ENCODE measurements around the gene CCDC61. TPM values are rescaled to one million over a fixed set of nuclear protein-coding genes. Genes with fewer than 3 reads are reported as not detected.

CCDC61 gene
- total and polyA plus RNA-seq, 2 donors, result 3.2 to 19.6 TPM

GRCh38 chr19:46016426-46017094 is 21.3 kb downstream of the CCDC61 start:
- no peak for DNase-seq (ENCODE audit: extremely low spot score)
- Histone ChIP-seq H3K4me1 (ENCODE audit: insufficient read depth) (peaks cover 3% of the 10 kb centered on the region), H3K36me3 (ENCODE audit: insufficient read depth) (no peaks in the 10 kb centered on the region), H3K27ac (ENCODE audit: low read depth) (no peak overlapping the region), H3K4me3 (ENCODE audit: low read depth, low read length) (peak overlapping the region; percentile 53)
- 1% methylated on average over 48 of the region's 48 CpGs for WGBS

DNA sequence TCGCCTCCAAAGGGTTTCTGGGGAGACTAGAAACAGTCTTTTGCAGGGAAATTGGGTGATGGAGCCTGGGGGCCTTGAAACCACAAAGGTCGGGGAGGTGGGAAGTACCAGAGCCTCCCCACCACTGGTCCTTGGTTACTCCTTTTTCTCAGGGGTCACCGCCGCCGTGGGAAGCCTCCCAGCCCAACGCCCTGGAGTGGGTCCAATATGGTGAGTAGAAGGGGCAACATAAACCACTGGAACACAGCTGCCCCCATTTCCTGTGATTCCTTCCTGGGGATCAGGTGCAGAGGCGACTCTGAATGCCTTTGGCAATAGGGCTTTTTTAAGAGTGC is 21.8 kb downstream of the CCDC61 start:
- H3K36me3 ChIP-seq (ENCODE audit: insufficient read depth), result no peaks in the 10 kb centered on the region
- no peak overlapping the region for H3K27ac ChIP-seq (ENCODE audit: low read depth)
- no peak for DNase-seq (ENCODE audit: extremely low spot score)
- peaks cover 3% of the 10 kb centered on the region for H3K4me1 ChIP-seq (ENCODE audit: insufficient read depth)
- WGBS, result 52% methylated on average over 7 of the region's 7 CpGs
- H3K4me3 ChIP-seq (ENCODE audit: low read depth, low read length), result no peak overlapping the region

DNA sequence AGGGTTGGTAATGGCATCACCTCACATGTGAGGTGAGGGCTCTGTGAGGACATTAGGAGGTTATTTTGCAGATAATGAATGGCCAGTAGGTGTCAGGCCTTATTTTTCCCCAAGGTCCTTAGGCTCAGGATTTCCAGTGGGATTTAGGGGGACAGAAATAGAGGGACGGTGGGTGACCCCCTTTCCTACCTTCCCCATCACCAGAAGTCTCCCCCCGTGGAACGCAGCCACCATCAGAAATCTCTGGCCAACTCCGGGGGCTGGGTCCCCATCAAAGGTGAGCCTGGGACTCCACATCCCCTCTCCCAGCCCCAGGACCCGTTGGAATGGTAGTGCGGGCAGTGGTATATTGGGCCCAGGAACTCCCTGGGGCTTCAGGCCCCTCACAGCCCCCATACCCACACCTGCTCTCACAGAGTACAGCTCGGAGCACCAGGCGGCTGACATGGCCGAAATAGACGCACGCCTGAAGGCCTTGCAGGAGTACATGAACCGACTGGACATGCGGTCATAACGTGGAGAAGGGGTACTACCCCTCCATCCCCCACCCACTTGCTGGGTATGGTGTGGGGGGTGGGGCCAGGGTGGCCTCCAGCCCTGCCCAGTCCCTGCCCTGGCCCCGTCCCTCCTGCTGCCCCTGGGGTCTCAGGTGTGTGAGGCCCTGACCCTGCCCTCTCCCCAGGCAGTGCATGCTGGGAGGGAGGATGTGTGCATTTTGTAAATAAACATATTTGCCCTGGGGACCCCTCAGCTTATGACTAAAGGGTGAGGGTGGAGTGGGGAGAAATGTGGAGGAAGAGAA is 22.8 kb downstream of the CCDC61 start:
- 95% methylated on average over 15 of the region's 15 CpGs for WGBS
- DNase-seq (ENCODE audit: extremely low spot score), result no peak
- Histone ChIP-seq H3K27ac (ENCODE audit: low read depth) (no peak overlapping the region), H3K4me3 (ENCODE audit: low read depth, low read length) (no peak overlapping the region), H3K36me3 (ENCODE audit: insufficient read depth) (no peaks in the 10 kb centered on the region), H3K4me1 (ENCODE audit: insufficient read depth) (peaks cover 3% of the 10 kb centered on the region)

- DNase-seq (ENCODE audit: extremely low spot score), result no peak
- H3K27ac ChIP-seq (ENCODE audit: low read depth), result no peak overlapping the region
- 93% methylated on average over 10 of the region's 10 CpGs for WGBS
These were observed 23.5 kb downstream of the CCDC61 start for GRCh38 chr19:46018729-46019251.

DNA sequence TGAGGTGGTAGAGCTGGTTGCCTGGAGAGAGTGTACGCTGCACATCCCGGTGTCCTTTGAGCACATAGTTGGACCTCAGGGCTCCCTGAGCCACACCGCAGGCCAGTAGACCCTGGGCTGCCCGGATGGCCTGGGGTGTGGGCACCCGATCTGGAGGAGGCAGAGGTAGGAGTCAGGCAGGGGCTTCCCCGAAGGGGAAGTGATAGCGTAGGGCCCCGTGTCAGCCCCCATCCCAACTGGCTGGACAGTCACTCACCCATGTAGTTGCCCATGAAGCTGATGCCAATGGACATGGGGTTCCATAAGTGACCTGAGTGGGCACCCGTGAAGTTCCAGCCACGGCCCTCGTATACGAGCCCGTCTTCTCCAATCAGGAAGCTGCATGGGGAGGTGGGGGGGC is 24.0 kb downstream of the CCDC61 start:
- DNase-seq (ENCODE audit: extremely low spot score), result no peak
- Histone ChIP-seq H3K4me3 (ENCODE audit: low read depth, low read length) (no peak overlapping the region), H3K27ac (ENCODE audit: low read depth) (no peak overlapping the region), H3K36me3 (ENCODE audit: insufficient read depth) (no peaks in the 10 kb centered on the region), H3K4me1 (ENCODE audit: insufficient read depth) (peaks cover 3% of the 10 kb centered on the region)
- 92% methylated on average over 13 of the region's 13 CpGs for WGBS

More at GRCh38 chr19:46018729-46019251, 23.5 kb downstream of the CCDC61 start:
- Histone ChIP-seq H3K4me3 (ENCODE audit: low read depth, low read length) (no peak overlapping the region), H3K36me3 (ENCODE audit: insufficient read depth) (no peaks in the 10 kb centered on the region), H3K4me1 (ENCODE audit: insufficient read depth) (peaks cover 3% of the 10 kb centered on the region)

DNA sequence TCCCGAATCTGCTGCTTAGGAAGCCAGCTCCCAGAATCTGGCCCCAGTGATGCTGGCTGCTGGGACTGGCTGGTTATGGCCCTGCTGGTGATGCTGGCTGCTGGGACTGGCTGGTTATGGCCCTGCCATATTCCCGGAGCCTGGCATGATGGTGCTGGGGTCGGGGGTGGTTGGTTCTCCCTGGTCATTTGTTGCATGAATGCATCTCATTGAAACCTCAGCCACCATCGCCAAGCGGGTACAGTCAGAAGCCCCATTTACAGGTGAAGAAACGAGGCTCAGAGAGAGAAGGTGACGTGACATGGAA is 25.5 kb downstream of the CCDC61 start:
- Histone ChIP-seq H3K27ac (ENCODE audit: low read depth) (no peak overlapping the region), H3K4me1 (ENCODE audit: insufficient read depth) (no peaks in the 10 kb centered on the region), H3K4me3 (ENCODE audit: low read depth, low read length) (no peak overlapping the region), H3K36me3 (ENCODE audit: insufficient read depth) (no peaks in the 10 kb centered on the region)
- WGBS, result 88% methylated on average over 7 of the region's 7 CpGs
- DNase-seq (ENCODE audit: extremely low spot score), result no peak

GRCh38 chr19:46021531-46022041 is 26.3 kb downstream of the CCDC61 start:
- Histone ChIP-seq H3K4me1 (ENCODE audit: insufficient read depth) (no peaks in the 10 kb centered on the region), H3K36me3 (ENCODE audit: insufficient read depth) (no peaks in the 10 kb centered on the region), H3K4me3 (ENCODE audit: low read depth, low read length) (no peak overlapping the region), H3K27ac (ENCODE audit: low read depth) (no peak overlapping the region)
- 63% methylated on average over 11 of the region's 11 CpGs for WGBS
- no peak for DNase-seq (ENCODE audit: extremely low spot score)

DNA sequence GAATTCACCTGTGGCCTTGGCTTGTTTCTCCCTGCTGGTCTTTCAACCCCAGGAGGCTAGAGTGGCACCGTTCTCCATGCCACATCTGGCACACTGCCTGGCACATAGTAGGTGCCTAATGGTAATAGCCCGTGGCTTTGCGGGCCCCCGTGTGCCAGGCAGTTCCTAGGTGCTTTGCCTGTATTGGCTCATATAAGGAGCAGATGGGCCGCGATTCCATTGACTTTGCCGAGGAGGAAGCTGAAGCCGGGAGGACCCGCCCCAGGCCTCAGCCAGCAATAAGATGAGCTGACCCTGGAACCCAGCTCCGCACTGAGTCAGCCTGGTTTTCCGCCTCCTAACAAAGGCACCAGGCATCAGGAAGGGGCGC is 26.8 kb downstream of the CCDC61 start:
- Histone ChIP-seq H3K4me1 (ENCODE audit: insufficient read depth) (no peaks in the 10 kb centered on the region), H3K36me3 (ENCODE audit: insufficient read depth) (no peaks in the 10 kb centered on the region), H3K27ac (ENCODE audit: low read depth) (no peak overlapping the region), H3K4me3 (ENCODE audit: low read depth, low read length) (no peak overlapping the region)
- DNase-seq (ENCODE audit: extremely low spot score), result no peak
- WGBS, result 55% methylated on average over 12 of the region's 12 CpGs

- Histone ChIP-seq H3K4me1 (ENCODE audit: insufficient read depth) (no peaks in the 10 kb centered on the region), H3K4me3 (ENCODE audit: low read depth, low read length) (no peak within 1 kb of the TSS), H3K27ac (ENCODE audit: low read depth) (no peak within 1 kb of the TSS), H3K36me3 (ENCODE audit: insufficient read depth) (no peaks in the 10 kb centered on the region)
- DNase-seq (ENCODE audit: extremely low spot score), result no peak
- 30% methylated on average over 47 of the region's 47 CpGs for WGBS
These were observed 27.4 kb downstream of the CCDC61 start, which contains the start of gene PGLYRP1 for GRCh38 chr19:46022431-46023310. TSS of gene PGLYRP1 (minus strand) at chr19:46023053. CDS start at chr19:46023021, 32 bp downstream.

- no peaks in the 10 kb centered on the region for H3K4me1 ChIP-seq (ENCODE audit: insufficient read depth)
- DNase-seq (ENCODE audit: extremely low spot score), result no peak
- no peak overlapping the region for H3K27ac ChIP-seq (ENCODE audit: low read depth)
- 59% methylated on average over 11 of the region's 11 CpGs for WGBS
- no peak overlapping the region for H3K4me3 ChIP-seq (ENCODE audit: low read depth, low read length)
- no peaks in the 10 kb centered on the region for H3K36me3 ChIP-seq (ENCODE audit: insufficient read depth)
These were observed 28.1 kb downstream of the CCDC61 start for GRCh38 chr19:46023311-46023779.

DNA sequence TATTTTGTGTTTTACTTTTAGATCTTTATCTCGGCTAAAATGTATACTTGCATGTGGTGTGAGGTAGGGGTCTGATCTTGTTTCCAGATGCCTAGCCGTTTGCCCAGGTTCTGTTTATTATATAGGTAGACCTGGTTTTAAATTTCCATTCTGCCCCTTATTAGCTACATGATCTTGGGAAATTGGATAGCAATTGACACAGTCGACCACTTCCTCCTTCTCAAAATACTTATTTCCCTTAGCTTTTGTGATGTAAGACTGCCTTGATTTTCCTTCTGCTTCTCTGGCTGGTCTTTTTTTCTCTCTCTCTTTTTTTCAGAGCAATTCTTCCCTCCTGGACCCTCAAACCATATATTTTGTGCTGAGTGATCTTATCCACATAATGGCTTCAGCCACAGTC is 30.6 kb downstream of the CCDC61 start:
- 66% methylated on average over 3 of the region's 3 CpGs for WGBS
- no peaks in the 10 kb centered on the region for H3K36me3 ChIP-seq (ENCODE audit: insufficient read depth)
- no peak overlapping the region for H3K4me3 ChIP-seq (ENCODE audit: low read depth, low read length)
- DNase-seq (ENCODE audit: extremely low spot score), result no peak
- H3K27ac ChIP-seq (ENCODE audit: low read depth), result no peak overlapping the region
- no peaks in the 10 kb centered on the region for H3K4me1 ChIP-seq (ENCODE audit: insufficient read depth)

DNA sequence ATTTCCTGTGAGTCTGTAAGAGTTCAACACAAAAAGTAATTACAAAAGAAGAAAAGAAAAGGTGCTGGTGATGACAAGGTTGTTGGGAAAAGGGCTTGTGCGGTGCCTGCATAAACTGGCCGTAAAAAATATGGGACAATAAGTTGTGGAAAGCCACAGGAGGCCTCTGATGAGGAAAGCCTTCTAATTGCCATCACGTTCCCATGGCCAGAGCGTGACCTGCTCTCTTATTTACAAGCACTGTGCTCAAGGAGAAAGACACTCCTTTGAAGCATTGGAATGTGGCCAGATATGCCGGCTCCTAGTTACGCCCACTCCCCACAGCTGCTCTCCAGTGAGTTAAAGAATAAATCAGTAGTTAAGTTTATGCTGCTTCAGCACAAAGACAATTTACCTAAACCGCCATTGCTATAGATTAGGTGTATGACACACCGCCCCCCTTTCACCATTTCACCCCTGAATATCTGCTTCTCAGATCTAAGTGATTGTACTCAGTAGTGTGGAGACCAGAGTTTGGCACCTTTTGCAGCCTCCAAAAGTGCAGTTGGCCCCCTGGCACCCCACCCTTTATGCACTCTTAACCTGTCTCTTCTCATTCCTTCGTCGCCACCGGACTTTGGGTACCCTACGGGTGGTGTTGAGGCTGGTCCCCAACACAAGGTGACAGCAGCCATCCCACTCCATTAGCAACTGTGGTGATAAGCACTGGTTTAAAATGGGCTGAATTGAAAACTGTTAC is 35.7 kb downstream of the CCDC61 start:
- 49% methylated on average over 12 of the region's 12 CpGs for WGBS
- no peaks in the 10 kb centered on the region for H3K36me3 ChIP-seq (ENCODE audit: insufficient read depth)
- H3K4me1 ChIP-seq (ENCODE audit: insufficient read depth), result no peaks in the 10 kb centered on the region
- no peak overlapping the region for H3K4me3 ChIP-seq (ENCODE audit: low read depth, low read length)
- H3K27ac ChIP-seq (ENCODE audit: low read depth), result no peak overlapping the region
- no peak for DNase-seq (ENCODE audit: extremely low spot score)

All from urinary bladder (tissue), 4 donors.